IMR-90 (cell line): ENCODE data around the gene DLX3. TPM values are rescaled to one million over a fixed set of nuclear protein-coding genes. Genes with fewer than 3 reads are reported as not detected.

Experiments used
- ATAC-seq: fragments of 200-7000 bp; cut with Tn5 transposase; 2 replicates; pipeline ENCODE4 v1.9.1; 2020; ENCODE audit warnings: low read depth, mild to moderate bottlenecking, moderate library complexity
- BruUV-seq: library from RNA; stranded (reverse); fragments of 400-500 nt; replicated peaks from 2 replicates; lab custom pipeline; 2021; lab: Mats Ljungman, UMichigan
- CTCF ChIA-PET: fragments of 300-600 bp; formaldehyde crosslinking; extraction: SDS; loops from one replicate; lab custom pipeline; 2021; ENCODE audit warnings: antibody characterized with exemption; lab: Yijun Ruan, JAX
- POLR2A ChIA-PET: fragments of 300-600 bp; sonication (Branson Sonifier 250); formaldehyde crosslinking; loops from one replicate; lab custom pipeline; 2022; ENCODE audit warnings: antibody characterized with exemption; ENCODE audit not compliant: unreplicated experiment; lab: Charles Lee
- DNase-seq: peaks from one replicate; pipeline ENCODE4 v3.0.0; 2013
- H2AFZ ChIP-seq: replicated peaks from 2 replicates; pipeline ENCODE3; 2013; ENCODE audit warnings: low read length, mild to moderate bottlenecking; ENCODE audit not compliant: poor library complexity
- H2AK5ac ChIP-seq: 2 replicates; pipeline ENCODE4 v1.6.1; 2013; ENCODE audit warnings: low read depth, low read length, inconsistent platforms
- H2AK9ac ChIP-seq: replicated peaks from 2 replicates; pipeline ENCODE3; 2013; ENCODE audit warnings: mild to moderate bottlenecking, low read depth, low read length, moderate library complexity; ENCODE audit not compliant: poor library complexity
- H2BK120ac ChIP-seq: 2 replicates; pipeline ENCODE4 v1.6.1; 2013; ENCODE audit warnings: low read depth, low read length, inconsistent platforms
- H2BK15ac ChIP-seq: 3 replicates; pipeline ENCODE4 v1.6.1; 2013; ENCODE audit warnings: low read depth, low read length, inconsistent platforms
- H2BK20ac ChIP-seq: 2 replicates; pipeline ENCODE4 v1.6.1; 2013; ENCODE audit warnings: low read depth, mild to moderate bottlenecking, inconsistent platforms, low read length, moderate library complexity
- H2BK5ac ChIP-seq: 2 replicates; pipeline ENCODE4 v1.6.1; 2013; ENCODE audit warnings: mild to moderate bottlenecking, low read depth, low read length, inconsistent platforms; ENCODE audit not compliant: poor library complexity, severe bottlenecking
- H3K14ac ChIP-seq: replicated peaks from 2 replicates; pipeline ENCODE4 v1.6.1; 2013; ENCODE audit warnings: low read depth, low read length, inconsistent platforms
- H3K18ac ChIP-seq: 2 replicates; pipeline ENCODE4 v1.6.1; 2013; ENCODE audit warnings: low read depth, low read length, control low read depth
- H3K23ac ChIP-seq: 2 replicates; pipeline ENCODE4 v1.6.1; 2013; ENCODE audit warnings: low read depth, low read length, inconsistent platforms
- H3K27ac ChIP-seq: 2 replicates; pipeline ENCODE4 v1.5.1; 2013; ENCODE audit warnings: mild to moderate bottlenecking, control low read depth, low read length; ENCODE audit not compliant: insufficient read depth
- H3K27me3 ChIP-seq: 2 replicates; pipeline ENCODE4 v1.6.1; 2013; ENCODE audit warnings: low read length; ENCODE audit not compliant: control insufficient read depth, insufficient read depth
- H3K36me3 ChIP-seq: 2 replicates; pipeline ENCODE4 v1.6.1; 2013; ENCODE audit warnings: low read length, mixed read lengths; ENCODE audit not compliant: control insufficient read depth, insufficient read depth
- H3K4ac ChIP-seq: 2 replicates; pipeline ENCODE4 v1.6.1; 2013; ENCODE audit warnings: low read depth, low read length, inconsistent platforms
- H3K4me1 ChIP-seq: 2 replicates; pipeline ENCODE4 v1.6.1; 2013; ENCODE audit warnings: low read length, mixed read lengths; ENCODE audit not compliant: control insufficient read depth, insufficient read depth
- H3K4me2 ChIP-seq: 2 replicates; pipeline ENCODE4 v1.6.1; 2013; ENCODE audit warnings: low read depth, mild to moderate bottlenecking, control low read depth, low read length, moderate library complexity
- H3K4me3 ChIP-seq: 2 replicates; pipeline ENCODE4 v1.5.1; 2013; ENCODE audit warnings: low read depth, mild to moderate bottlenecking, control low read depth, low read length, moderate library complexity; ENCODE audit not compliant: insufficient read depth
- H3K56ac ChIP-seq: 2 replicates; pipeline ENCODE4 v1.6.1; 2013; ENCODE audit warnings: low read length, inconsistent platforms; ENCODE audit not compliant: insufficient read depth; ENCODE audit errors: extremely low read depth
- H3K79me1 ChIP-seq, 2 experiments: 2 replicates each; pipeline ENCODE4 v1.6.1; 2013; ENCODE audit warnings: low read length in 2 of 2, inconsistent platforms in 1 of 2, low read depth in 1 of 2
- H3K9ac ChIP-seq: 2 replicates; pipeline ENCODE4 v1.6.1; 2013; ENCODE audit warnings: low read depth, low read length, control low read depth
- H3K9me1 ChIP-seq: 2 replicates; pipeline ENCODE4 v1.6.1; 2013; ENCODE audit warnings: low read length, inconsistent platforms; ENCODE audit not compliant: insufficient read depth
- H3K9me3 ChIP-seq: 2 replicates; pipeline ENCODE4 v1.6.1; 2013; ENCODE audit warnings: low read length; ENCODE audit not compliant: control insufficient read depth, insufficient read depth
- H4K20me1 ChIP-seq: 2 replicates; pipeline ENCODE4 v1.6.1; 2013; ENCODE audit warnings: low read length, inconsistent platforms; ENCODE audit not compliant: insufficient read depth
- H4K5ac ChIP-seq: 2 replicates; pipeline ENCODE4 v1.6.1; 2013; ENCODE audit warnings: mild to moderate bottlenecking, low read depth, low read length, control low read depth
- H4K8ac ChIP-seq, 2 experiments: 2 replicates each; pipeline ENCODE4 v1.6.1; 2013; ENCODE audit warnings: low read depth in 2 of 2, low read length in 2 of 2, control low read depth in 1 of 2, inconsistent platforms in 1 of 2
- H4K91ac ChIP-seq: 2 replicates; pipeline ENCODE4 v1.6.1; 2013; ENCODE audit warnings: low read depth, low read length, inconsistent platforms; ENCODE audit not compliant: insufficient read depth
- BHLHE40 ChIP-seq: fragments of 150-350 bp; IDR thresholded peaks from 2 replicates; pipeline ENCODE4 v1.6.1; 2016; ENCODE audit warnings: mild to moderate bottlenecking, low read depth, low read length
- CEBPB ChIP-seq: IDR thresholded peaks from 2 replicates; pipeline ENCODE4 v1.6.1; 2012; ENCODE audit warnings: low read depth, low read length, improper control_type of control experiment
- CTCF ChIP-seq: conservative IDR thresholded peaks from 2 replicates; pipeline ENCODE4 v1.5.1; 2012; ENCODE audit warnings: mild to moderate bottlenecking, low read depth, low read length, improper control_type of control experiment
- ELK1 ChIP-seq: fragments of 150-350 bp; IDR thresholded peaks from 2 replicates; pipeline ENCODE4 v1.6.1; 2016; ENCODE audit warnings: low read depth, mild to moderate bottlenecking, low read length, moderate library complexity, borderline replicate concordance
- FOS ChIP-seq: fragments of 150-350 bp; IDR thresholded peaks from 2 replicates; pipeline ENCODE4 v1.6.1; 2016; ENCODE audit warnings: low read depth, low read length
- MAFK ChIP-seq: IDR thresholded peaks from 2 replicates; pipeline ENCODE4 v1.6.1; 2012; ENCODE audit warnings: low read depth, low read length, improper control_type of control experiment
- MAZ ChIP-seq: IDR thresholded peaks from 2 replicates; pipeline ENCODE4 v1.6.1; 2012; ENCODE audit warnings: low read depth, mild to moderate bottlenecking, low read length, improper control_type of control experiment, moderate library complexity, borderline replicate concordance
- NFE2L2 ChIP-seq: fragments of 150-350 bp; IDR thresholded peaks from 2 replicates; pipeline ENCODE4 v1.6.1; 2016; ENCODE audit warnings: low read depth, mild to moderate bottlenecking, low read length
- POLR2A ChIP-seq: IDR thresholded peaks from 2 replicates; pipeline ENCODE4 v1.6.1; 2012; ENCODE audit warnings: mild to moderate bottlenecking, low read depth, low read length
- RAD21 ChIP-seq: IDR thresholded peaks from 2 replicates; pipeline ENCODE4 v1.6.1; 2012; ENCODE audit warnings: low read length, improper control_type of control experiment
- RCOR1 ChIP-seq: IDR thresholded peaks from 2 replicates; pipeline ENCODE4 v1.6.1; 2012; ENCODE audit warnings: mild to moderate bottlenecking, low read length, improper control_type of control experiment; ENCODE audit not compliant: insufficient replicate concordance
- RFX5 ChIP-seq: IDR thresholded peaks from 2 replicates; pipeline ENCODE4 v1.8.0; 2012; ENCODE audit warnings: low read depth, mild to moderate bottlenecking, low read length, moderate library complexity
- WGBS, 2 experiments: methylation state at CpG; one replicate each; pipeline versions ENCODE4 v1.1.5 to v1.1.7; 2013; ENCODE audit warnings: missing lambda C conversion rate in 2 of 2; ENCODE audit not compliant: insufficient read length in 1 of 2; ENCODE audit errors: extremely low coverage in 2 of 2; 5-methylcytosine and 5-hydroxymethylcytosine counted together
- dilution Hi-C: fragments of 300-500 bp; cut with HindIII; formaldehyde crosslinking; loops from one replicate; pipeline ENCODE4 v1.14.3; 2018; ENCODE audit warnings: low sequenced_read_pairs; ENCODE audit not compliant: unreplicated experiment
- in situ Hi-C: fragments of 300-500 bp; cut with MboI; formaldehyde crosslinking; loops from 3 replicates; pipeline ENCODE4 v1.14.3; 2019; ENCODE audit warnings: low sequenced_read_pairs, inconsistent platforms, mixed read lengths
- intact Hi-C: fragments of 100-400 bp; cut with micrococcal nuclease; formaldehyde crosslinking; loops from 2 replicates; pipeline ENCODE4 v1.10.0; 2022
- polyA plus RNA-seq, 3 experiments: library from polyadenylated mRNA; depleted of rRNA; stranded (reverse); fragments of >200 nt; gene quantifications; 2 replicates each; pipeline ENCODE4 v1.2.3, GENCODE V29; 2012; ENCODE audit warnings: low replicate concordance in 1 of 3
- total RNA-seq: library from RNA; depleted of rRNA; stranded (reverse); fragments of >200 nt; gene quantifications from 2 replicates; pipeline ENCODE4 v1.2.3, GENCODE V29; 2012

Gene DLX3
- total and polyA plus RNA-seq, 2 of the 4 experiments (the other 2 are of a cell fraction) = not detected

GRCh38 chr17:50015146-50015545 is 20.1 kb upstream of the DLX3 start:
- Histone ChIP-seq H3K9me3 (peaks cover 19% of the 10 kb centered on the region), H2AK9ac (no peak overlapping the region), H3K27ac (no peak overlapping the region), H3K4me3 (no peak overlapping the region), H3K4me1 (no peaks in the 10 kb centered on the region), H3K23ac (no peak overlapping the region), H4K5ac (no peak overlapping the region), H3K14ac (no peak overlapping the region), H2BK120ac (no peak overlapping the region), H4K8ac (no peak overlapping the region), H4K91ac (no peak overlapping the region), H3K9me1 (no peaks in the 10 kb centered on the region), H3K4me2 (no peak overlapping the region), H3K9ac (no peak overlapping the region), H3K27me3 (peaks cover 2% of the 10 kb centered on the region), H2AFZ (no peak overlapping the region), H3K4ac (no peak overlapping the region), H2AK5ac (no peak overlapping the region), H3K36me3 (no peaks in the 10 kb centered on the region), H4K20me1 (no peaks in the 10 kb centered on the region), H2BK5ac (no peak overlapping the region), H3K18ac (no peak overlapping the region), H2BK20ac (no peak overlapping the region), H3K79me1 (no peaks in the 10 kb centered on the region), H3K56ac (no peak overlapping the region), H2BK15ac (no peak overlapping the region)
- intact Hi-C loops (no loop called here), dilution Hi-C loops (no loop called here), in situ Hi-C loops (no loop called here)
- no peak for ATAC-seq
- no peak for TF ChIP-seq NFE2L2
- no peak for TF ChIP-seq FOS
- TF ChIP-seq POLR2A = no peak
- no peak for TF ChIP-seq MAZ
- TF ChIP-seq RCOR1 = no peak
- TF ChIP-seq CEBPB = no peak
- TF ChIP-seq RAD21 = no peak
- no peak for TF ChIP-seq MAFK
- TF ChIP-seq CTCF = no peak
- TF ChIP-seq BHLHE40 = no peak
- TF ChIP-seq RFX5 = no peak
- TF ChIP-seq ELK1 = no peak
- DNase-seq = no peak
- ChIA-PET POLR2A (no interaction called here), CTCF (no interaction called here)
- 86% methylated on average over 2 of the region's 2 CpGs; no CpG with 5 or more reads in 1 of the 2 experiments for WGBS, 2 experiments
- no TSS peak for BruUV-seq
